Measurements from ENCODE around the gene LYRM9.

Gene LYRM9

DNA sequence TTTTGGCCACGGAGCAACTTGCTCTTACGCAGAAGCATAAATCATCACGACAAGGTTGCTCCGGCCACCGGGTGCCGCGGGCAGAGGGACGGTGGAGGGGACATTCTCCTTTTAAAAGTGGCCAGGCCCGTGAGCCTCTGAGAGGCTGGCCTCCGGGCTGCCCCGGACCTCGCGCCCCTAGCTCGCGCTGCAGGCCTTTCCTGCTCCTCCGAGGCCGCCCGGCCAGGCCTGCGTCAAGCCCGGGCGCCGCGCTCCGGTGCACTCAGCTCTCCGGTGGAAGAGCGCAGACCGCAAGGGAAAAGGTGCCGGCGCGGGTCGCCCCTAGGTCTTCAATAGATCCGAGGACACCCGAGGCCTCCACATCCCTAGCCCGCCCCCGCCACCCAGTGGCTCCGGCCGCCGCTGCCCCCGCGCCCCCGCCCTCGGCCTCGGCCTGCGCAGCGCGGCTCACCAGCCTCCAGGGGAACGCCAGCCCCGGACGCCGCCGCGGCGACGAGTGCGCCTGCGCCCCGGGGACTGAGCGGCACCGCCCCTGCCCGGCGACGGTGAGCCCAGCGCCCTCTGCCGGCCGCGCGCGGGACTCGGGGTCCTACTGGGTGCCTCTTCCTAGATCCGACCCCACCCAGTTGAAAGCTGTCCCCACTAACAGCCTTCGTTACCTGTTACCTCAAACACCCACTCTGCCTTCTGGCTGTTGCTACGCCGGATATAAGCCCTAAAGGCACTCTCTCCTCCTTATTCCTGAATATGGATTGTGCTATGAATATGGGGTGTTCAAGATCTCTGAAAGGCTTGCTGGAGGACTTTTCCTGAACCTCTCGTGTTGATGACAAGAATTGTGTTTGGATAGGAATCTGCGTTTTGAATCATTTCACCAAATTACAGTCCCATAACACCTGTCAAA lies at the start of gene LYRM9:
Gene LYRM9, minus strand, starts transcription at position 500 of the 904 bp plus-strand sequence. CDS start 10,671 bp downstream, outside the sequence.
- Histone ChIP-seq H3K27ac (ENCODE audit: low read depth, low read length) (peak within 1 kb of the TSS; percentile 55), H3K4me3 (ENCODE audit: low read depth in 1 of 2, low read length in 2 of 2) (peak within 1 kb of the TSS; percentile 73 to 81), H3K36me3 (ENCODE audit: control insufficient read depth in 1 of 2, insufficient read depth in 2 of 2, low read length in 2 of 2) (no peaks in the 10 kb centered on the region), H3K9me3 (ENCODE audit: control insufficient read depth in 1 of 2, low read length in 2 of 2) (no peaks in the 10 kb centered on the region), H3K4me1 (ENCODE audit: control insufficient read depth in 1 of 2, insufficient read depth in 2 of 2, low read length in 2 of 2) (peaks cover 5 to 16% of the 10 kb centered on the region in 2 donors), H3K9ac (ENCODE audit: low read depth in 1 of 2, low read length in 2 of 2) (peak within 1 kb of the TSS; percentile 73 to 76), H3K27me3 (ENCODE audit: control insufficient read depth in 1 of 2, insufficient read depth in 2 of 2, low read length in 2 of 2) (no peaks in the 10 kb centered on the region)

DNA sequence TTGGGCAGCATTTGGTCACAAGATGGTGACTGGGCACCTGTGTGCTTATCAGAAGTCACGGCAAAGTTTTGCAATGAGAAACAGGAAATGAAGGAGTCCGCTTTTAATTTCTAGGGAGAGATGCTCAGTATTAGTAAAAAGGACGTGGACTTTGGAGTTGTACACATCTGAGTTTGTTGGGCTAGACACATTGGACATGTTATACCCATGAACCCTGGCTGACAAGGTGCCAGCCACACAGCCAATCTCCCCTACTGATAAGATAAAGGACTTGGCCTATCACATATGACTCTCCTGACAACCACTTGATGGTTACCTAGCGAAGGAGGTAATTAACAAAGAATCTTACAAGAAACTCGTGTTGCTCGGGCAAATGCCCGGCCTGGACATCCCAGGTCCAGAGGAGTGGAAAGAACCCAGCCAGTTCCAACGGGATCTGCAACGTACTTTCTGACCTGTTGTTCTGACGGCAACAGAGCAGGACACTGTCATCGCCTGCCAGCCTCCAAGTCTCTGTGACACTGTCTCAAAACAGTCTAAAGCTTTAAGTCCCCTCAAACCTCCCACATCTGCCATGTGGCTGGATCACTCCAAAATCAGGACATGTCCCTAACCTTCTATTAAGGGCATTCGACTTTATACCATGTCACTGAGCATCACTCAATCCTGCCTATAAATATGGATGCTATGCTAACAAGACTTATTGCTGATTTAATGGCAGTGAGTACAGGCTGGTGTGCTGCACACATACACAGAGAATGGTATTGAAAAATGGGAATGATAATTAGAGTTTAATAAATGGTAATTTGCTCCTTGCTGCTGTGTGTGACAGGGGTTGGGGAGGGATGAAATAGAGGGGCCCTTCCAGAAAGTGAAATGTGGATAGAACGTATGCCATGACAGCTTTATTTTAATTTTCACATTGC lies 47.6 kb upstream of the LYRM9 start:
- Histone ChIP-seq H3K36me3 (ENCODE audit: control insufficient read depth in 1 of 2, insufficient read depth in 2 of 2, low read length in 2 of 2) (no peaks in the 10 kb centered on the region), H3K4me1 (ENCODE audit: control insufficient read depth in 1 of 2, insufficient read depth in 2 of 2, low read length in 2 of 2) (peaks cover 10 to 14% of the 10 kb centered on the region in 2 donors), H3K4me3 (ENCODE audit: low read depth in 1 of 2, low read length in 2 of 2) (no peak overlapping the region), H3K27ac (ENCODE audit: low read depth, low read length) (no peak overlapping the region), H3K27me3 (ENCODE audit: control insufficient read depth in 1 of 2, insufficient read depth in 2 of 2, low read length in 2 of 2) (no peaks in the 10 kb centered on the region), H3K9me3 (ENCODE audit: control insufficient read depth in 1 of 2, low read length in 2 of 2) (no peaks in the 10 kb centered on the region), H3K9ac (ENCODE audit: low read depth in 1 of 2, low read length in 2 of 2) (no peak overlapping the region)

DNA sequence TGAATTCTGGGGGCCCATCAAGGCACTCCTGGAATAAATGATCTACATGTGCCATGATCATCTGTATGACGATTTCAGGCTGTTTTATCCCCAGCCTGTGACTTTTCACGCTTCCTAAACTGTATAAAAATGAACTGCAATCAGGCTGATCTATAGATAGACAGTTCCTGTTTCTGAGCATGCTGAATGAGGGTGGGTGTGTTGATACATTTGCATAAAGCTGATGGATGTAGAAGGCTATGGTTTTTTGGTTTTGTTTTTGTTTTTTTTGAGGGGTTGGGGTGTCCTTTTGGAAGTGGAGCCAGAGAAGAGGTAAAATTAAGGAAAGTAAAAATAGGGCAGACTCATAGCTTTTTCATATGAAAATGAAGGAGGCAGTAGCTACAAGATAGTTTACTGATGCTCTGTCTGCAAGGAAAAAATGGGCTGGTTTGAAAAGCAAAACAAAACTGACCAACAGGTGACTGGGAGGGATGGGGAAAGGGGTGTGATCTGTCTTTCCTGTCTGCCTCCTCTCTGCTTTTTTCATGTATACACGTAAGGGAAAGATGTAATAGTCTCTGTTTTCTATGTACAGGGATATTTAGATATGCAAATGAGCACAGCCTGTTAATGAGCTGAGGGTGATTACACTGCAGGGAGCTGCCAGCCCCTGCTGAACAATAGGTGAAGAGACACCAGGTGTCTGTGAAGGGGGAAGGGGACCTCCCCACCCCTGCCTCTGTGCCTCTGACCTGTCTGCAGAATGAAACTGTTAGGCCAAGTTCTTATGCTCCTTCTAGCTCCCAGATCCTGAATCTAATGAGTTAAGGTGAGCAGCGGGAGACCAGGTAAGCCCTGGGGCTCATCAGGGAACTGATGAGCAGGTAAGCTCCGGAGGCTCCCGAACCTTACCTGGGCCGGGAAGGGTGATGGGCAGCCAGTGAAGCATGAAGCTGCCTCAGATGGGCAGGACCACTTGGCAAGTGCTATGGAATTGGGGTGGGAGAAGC lies 46.6 kb upstream of the LYRM9 start:
- no peak overlapping the region for H3K27ac ChIP-seq (ENCODE audit: low read depth, low read length)
- H3K4me3 ChIP-seq (ENCODE audit: low read depth in 1 of 2, low read length in 2 of 2) = no peak overlapping the region
- H3K9me3 ChIP-seq (ENCODE audit: control insufficient read depth in 1 of 2, low read length in 2 of 2) = no peaks in the 10 kb centered on the region
- H3K36me3 ChIP-seq (ENCODE audit: control insufficient read depth in 1 of 2, insufficient read depth in 2 of 2, low read length in 2 of 2) = no peaks in the 10 kb centered on the region
- H3K9ac ChIP-seq (ENCODE audit: low read depth in 1 of 2, low read length in 2 of 2) = no peak overlapping the region
- H3K4me1 ChIP-seq (ENCODE audit: control insufficient read depth in 1 of 2, insufficient read depth in 2 of 2, low read length in 2 of 2) = peaks cover 10 to 14% of the 10 kb centered on the region in 2 donors
- no peaks in the 10 kb centered on the region for H3K27me3 ChIP-seq (ENCODE audit: control insufficient read depth in 1 of 2, insufficient read depth in 2 of 2, low read length in 2 of 2)

DNA sequence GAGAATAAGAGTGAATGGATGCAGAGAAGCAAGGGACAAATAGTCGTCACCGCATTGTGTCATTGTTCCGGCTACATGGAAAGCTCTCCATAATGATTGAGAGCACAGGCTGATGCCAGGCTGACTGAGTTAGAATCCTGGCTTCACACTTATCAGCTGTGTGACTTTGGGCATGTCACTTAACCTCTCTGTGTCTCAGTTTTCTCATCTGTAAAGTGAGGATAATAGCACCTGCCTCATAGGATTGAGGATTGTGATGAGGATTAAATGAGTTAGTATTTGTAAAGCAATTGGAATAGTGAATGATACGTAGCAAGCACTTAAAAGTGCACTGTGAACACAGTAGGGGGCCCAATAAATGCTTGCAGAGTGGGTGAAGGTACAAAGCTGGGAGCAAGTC lies 45.7 kb upstream of the LYRM9 start:
- H3K4me1 ChIP-seq (ENCODE audit: control insufficient read depth in 1 of 2, insufficient read depth in 2 of 2, low read length in 2 of 2) = peaks cover 10 to 14% of the 10 kb centered on the region in 2 donors
- no peak overlapping the region for H3K4me3 ChIP-seq (ENCODE audit: low read depth in 1 of 2, low read length in 2 of 2)
- H3K9ac ChIP-seq (ENCODE audit: low read depth in 1 of 2, low read length in 2 of 2) = no peak overlapping the region
- no peaks in the 10 kb centered on the region for H3K36me3 ChIP-seq (ENCODE audit: control insufficient read depth in 1 of 2, insufficient read depth in 2 of 2, low read length in 2 of 2)
- no peaks in the 10 kb centered on the region for H3K27me3 ChIP-seq (ENCODE audit: control insufficient read depth in 1 of 2, insufficient read depth in 2 of 2, low read length in 2 of 2)
- no peak overlapping the region for H3K27ac ChIP-seq (ENCODE audit: low read depth, low read length)
- H3K9me3 ChIP-seq (ENCODE audit: control insufficient read depth in 1 of 2, low read length in 2 of 2) = no peaks in the 10 kb centered on the region

DNA sequence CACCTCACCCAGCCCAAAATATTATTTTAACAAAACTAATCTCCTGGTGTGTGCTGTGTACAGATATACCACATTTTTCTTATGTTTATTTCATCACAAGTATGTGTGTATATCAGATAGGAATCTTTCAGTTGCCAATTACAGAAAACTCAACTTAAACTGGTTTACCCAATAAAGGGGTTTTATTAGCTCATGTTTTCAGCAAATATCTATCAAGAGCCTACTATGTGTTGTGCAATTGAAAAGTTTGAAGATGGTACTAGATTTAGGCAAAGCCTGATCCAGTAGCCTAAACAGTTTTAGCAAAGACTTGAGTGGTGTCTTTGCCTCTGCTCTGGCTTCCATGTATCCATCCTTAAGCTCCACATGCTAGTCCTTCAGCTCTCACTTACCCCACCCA lies 45.1 kb upstream of the LYRM9 start:
- Histone ChIP-seq H3K4me3 (ENCODE audit: low read depth in 1 of 2, low read length in 2 of 2) (no peak overlapping the region), H3K4me1 (ENCODE audit: control insufficient read depth in 1 of 2, insufficient read depth in 2 of 2, low read length in 2 of 2) (peaks cover 10 to 14% of the 10 kb centered on the region in 2 donors), H3K9me3 (ENCODE audit: control insufficient read depth in 1 of 2, low read length in 2 of 2) (no peaks in the 10 kb centered on the region), H3K36me3 (ENCODE audit: control insufficient read depth in 1 of 2, insufficient read depth in 2 of 2, low read length in 2 of 2) (no peaks in the 10 kb centered on the region), H3K27ac (ENCODE audit: low read depth, low read length) (no peak overlapping the region), H3K9ac (ENCODE audit: low read depth in 1 of 2, low read length in 2 of 2) (no peak overlapping the region), H3K27me3 (ENCODE audit: control insufficient read depth in 1 of 2, insufficient read depth in 2 of 2, low read length in 2 of 2) (no peaks in the 10 kb centered on the region)

DNA sequence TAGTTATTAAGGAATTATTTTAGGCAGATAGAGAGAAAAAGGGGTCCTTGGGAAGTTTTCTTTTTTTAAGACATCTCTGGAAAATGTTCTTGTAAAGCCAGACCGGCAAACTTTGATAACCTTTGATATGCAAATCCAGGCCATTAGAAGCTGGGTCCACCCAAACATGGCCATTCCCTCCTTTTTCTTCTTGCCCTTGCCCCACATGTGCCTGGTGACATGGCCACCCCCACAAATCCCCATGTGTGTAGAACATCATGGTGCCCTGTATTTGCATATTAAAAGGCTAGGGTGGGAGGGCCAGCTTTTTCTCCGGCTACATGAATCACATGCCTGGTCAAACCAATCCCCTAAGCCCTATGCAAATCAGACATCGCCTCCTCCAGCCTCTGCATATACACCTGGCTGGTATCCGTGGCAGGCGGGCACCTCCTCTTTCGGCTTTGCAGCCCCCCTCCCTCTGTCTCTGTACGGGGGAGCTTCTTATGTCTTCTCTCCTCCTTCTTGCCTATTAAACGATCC lies 43.9 kb upstream of the LYRM9 start:
- peaks cover 10 to 14% of the 10 kb centered on the region in 2 donors for H3K4me1 ChIP-seq (ENCODE audit: control insufficient read depth in 1 of 2, insufficient read depth in 2 of 2, low read length in 2 of 2)
- H3K27ac ChIP-seq (ENCODE audit: low read depth, low read length) = no peak overlapping the region

DNA sequence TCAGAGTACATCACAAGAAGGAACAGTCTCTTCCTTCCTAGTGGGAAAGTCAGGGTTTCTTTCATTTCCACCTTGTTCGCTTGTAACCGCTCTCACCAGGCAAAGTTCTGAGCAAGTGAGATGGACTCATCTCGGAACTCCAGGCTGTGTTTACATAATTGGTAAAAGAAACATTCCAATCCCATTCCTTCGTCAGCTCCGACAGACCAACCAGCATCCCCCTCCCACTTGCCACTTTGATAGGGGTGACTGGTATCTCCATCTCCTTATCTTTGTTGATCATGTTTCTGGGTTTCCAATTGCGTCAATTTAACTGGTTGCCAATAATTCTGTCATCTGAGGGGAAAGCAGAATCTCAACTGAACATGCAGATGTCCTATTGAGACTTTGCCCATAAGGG lies 36.8 kb upstream of the LYRM9 start:
- Histone ChIP-seq H3K27me3 (ENCODE audit: control insufficient read depth in 1 of 2, insufficient read depth in 2 of 2, low read length in 2 of 2) (no peaks in the 10 kb centered on the region), H3K27ac (ENCODE audit: low read depth, low read length) (no peak overlapping the region), H3K4me1 (ENCODE audit: control insufficient read depth in 1 of 2, insufficient read depth in 2 of 2, low read length in 2 of 2) (no peaks in the 10 kb centered on the region)

More for the DNA sequence above, 43.9 kb upstream of the LYRM9 start:
- Histone ChIP-seq H3K4me3 (ENCODE audit: low read depth in 1 of 2, low read length in 2 of 2) (no peak overlapping the region), H3K9me3 (ENCODE audit: control insufficient read depth in 1 of 2, low read length in 2 of 2) (no peaks in the 10 kb centered on the region), H3K9ac (ENCODE audit: low read depth in 1 of 2, low read length in 2 of 2) (no peak overlapping the region), H3K36me3 (ENCODE audit: control insufficient read depth in 1 of 2, insufficient read depth in 2 of 2, low read length in 2 of 2) (no peaks in the 10 kb centered on the region), H3K27me3 (ENCODE audit: control insufficient read depth in 1 of 2, insufficient read depth in 2 of 2, low read length in 2 of 2) (no peaks in the 10 kb centered on the region)

DNA sequence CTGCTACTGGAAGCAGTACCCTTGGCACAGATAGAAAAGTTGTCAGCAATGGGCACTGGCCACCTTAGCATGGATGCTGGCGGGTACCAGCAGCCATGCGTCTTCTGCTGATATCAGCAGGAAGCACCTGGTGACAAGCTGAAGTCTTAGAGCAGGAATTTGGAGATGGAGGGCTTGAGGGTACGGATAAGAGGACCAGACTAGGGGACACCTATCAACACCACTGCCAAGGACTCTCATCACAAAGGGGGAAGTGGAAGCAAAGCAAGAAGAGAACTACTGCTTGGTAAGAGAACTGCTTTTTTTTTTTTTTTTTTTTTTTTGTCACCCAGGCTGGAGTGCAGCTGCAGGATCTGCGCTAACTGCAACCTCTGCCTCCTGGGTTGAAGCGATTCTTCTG lies 35.4 kb upstream of the LYRM9 start:
- Histone ChIP-seq H3K27ac (ENCODE audit: low read depth, low read length) (no peak overlapping the region), H3K9me3 (ENCODE audit: control insufficient read depth in 1 of 2, low read length in 2 of 2) (no peaks in the 10 kb centered on the region), H3K9ac (ENCODE audit: low read depth in 1 of 2, low read length in 2 of 2) (no peak overlapping the region), H3K27me3 (ENCODE audit: control insufficient read depth in 1 of 2, insufficient read depth in 2 of 2, low read length in 2 of 2) (no peaks in the 10 kb centered on the region), H3K4me3 (ENCODE audit: low read depth in 1 of 2, low read length in 2 of 2) (no peak overlapping the region), H3K36me3 (ENCODE audit: control insufficient read depth in 1 of 2, insufficient read depth in 2 of 2, low read length in 2 of 2) (no peaks in the 10 kb centered on the region), H3K4me1 (ENCODE audit: control insufficient read depth in 1 of 2, insufficient read depth in 2 of 2, low read length in 2 of 2) (no peaks in the 10 kb centered on the region)

More for the DNA sequence above, 36.8 kb upstream of the LYRM9 start:
- H3K9me3 ChIP-seq (ENCODE audit: control insufficient read depth in 1 of 2, low read length in 2 of 2) = no peaks in the 10 kb centered on the region
- no peak overlapping the region for H3K9ac ChIP-seq (ENCODE audit: low read depth in 1 of 2, low read length in 2 of 2)
- H3K36me3 ChIP-seq (ENCODE audit: control insufficient read depth in 1 of 2, insufficient read depth in 2 of 2, low read length in 2 of 2) = no peaks in the 10 kb centered on the region
- no peak overlapping the region for H3K4me3 ChIP-seq (ENCODE audit: low read depth in 1 of 2, low read length in 2 of 2)

DNA sequence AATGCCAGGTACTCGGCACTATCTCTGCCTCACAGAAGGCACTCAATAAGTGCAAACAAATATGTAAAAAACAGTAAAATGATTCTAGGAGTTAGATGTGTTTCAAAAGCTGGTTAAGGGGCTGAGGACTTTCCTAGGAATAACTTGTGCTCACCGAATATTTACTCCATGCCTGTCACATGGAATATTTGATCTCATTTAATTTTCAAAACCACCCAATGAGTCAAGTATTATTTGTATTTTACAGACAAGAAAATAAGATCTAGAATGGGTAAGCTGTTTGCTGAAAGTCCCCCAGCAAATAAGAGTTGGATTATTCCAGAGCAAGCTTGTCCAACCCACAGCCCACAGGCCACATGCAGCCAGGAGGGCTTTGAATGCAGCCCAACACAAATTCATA lies 34.6 kb upstream of the LYRM9 start:
- Histone ChIP-seq H3K4me1 (ENCODE audit: control insufficient read depth in 1 of 2, insufficient read depth in 2 of 2, low read length in 2 of 2) (no peaks in the 10 kb centered on the region), H3K9me3 (ENCODE audit: control insufficient read depth in 1 of 2, low read length in 2 of 2) (no peaks in the 10 kb centered on the region), H3K4me3 (ENCODE audit: low read depth in 1 of 2, low read length in 2 of 2) (no peak overlapping the region), H3K9ac (ENCODE audit: low read depth in 1 of 2, low read length in 2 of 2) (no peak overlapping the region), H3K27me3 (ENCODE audit: control insufficient read depth in 1 of 2, insufficient read depth in 2 of 2, low read length in 2 of 2) (no peaks in the 10 kb centered on the region), H3K27ac (ENCODE audit: low read depth, low read length) (no peak overlapping the region), H3K36me3 (ENCODE audit: control insufficient read depth in 1 of 2, insufficient read depth in 2 of 2, low read length in 2 of 2) (no peaks in the 10 kb centered on the region)

Data from duodenal mucosa (tissue), 2 donors.